ENCODE results near the gene KCNQ1.

DNA sequence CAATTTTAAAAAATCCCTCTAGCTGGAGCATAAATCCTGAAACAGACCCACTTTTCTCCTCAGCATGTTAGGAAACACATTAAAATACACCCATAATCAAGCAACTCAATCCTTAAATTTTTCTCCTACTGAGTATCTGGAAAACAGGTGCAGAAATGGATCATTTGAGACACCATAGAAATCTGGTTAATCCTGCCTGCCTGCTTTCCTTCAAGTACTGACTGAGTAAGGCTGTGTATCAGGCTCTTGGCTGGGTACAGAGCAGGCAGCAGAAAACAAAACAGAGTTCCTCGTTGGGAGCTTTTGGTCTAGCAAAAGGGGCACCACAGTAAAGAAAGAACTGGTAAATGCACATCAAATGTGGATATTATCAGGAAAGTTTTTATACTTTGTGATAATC lies 253.1 kb downstream of the KCNQ1 start:
- TF ChIP-seq, protein P1, sequence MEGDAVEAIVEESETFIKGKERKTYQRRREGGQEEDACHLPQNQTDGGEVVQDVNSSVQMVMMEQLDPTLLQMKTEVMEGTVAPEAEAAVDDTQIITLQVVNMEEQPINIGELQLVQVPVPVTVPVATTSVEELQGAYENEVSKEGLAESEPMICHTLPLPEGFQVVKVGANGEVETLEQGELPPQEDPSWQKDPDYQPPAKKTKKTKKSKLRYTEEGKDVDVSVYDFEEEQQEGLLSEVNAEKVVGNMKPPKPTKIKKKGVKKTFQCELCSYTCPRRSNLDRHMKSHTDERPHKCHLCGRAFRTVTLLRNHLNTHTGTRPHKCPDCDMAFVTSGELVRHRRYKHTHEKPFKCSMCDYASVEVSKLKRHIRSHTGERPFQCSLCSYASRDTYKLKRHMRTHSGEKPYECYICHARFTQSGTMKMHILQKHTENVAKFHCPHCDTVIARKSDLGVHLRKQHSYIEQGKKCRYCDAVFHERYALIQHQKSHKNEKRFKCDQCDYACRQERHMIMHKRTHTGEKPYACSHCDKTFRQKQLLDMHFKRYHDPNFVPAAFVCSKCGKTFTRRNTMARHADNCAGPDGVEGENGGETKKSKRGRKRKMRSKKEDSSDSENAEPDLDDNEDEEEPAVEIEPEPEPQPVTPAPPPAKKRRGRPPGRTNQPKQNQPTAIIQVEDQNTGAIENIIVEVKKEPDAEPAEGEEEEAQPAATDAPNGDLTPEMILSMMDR (IDR thresholded peaks at IDR 0.05) = no peak
- no peak for TF ChIP-seq POLR2A (IDR thresholded peaks at IDR 0.05)

Measured in adrenal gland (tissue), 5 donors.